Stimulated activated naive CD8-positive, alpha-beta T cell treated with anti-CD3 and anti-CD28 coated beads, Interleukin-15, amount 100 ng/mL, for 72 hours (primary cell): ENCODE results near the gene DPCD.

ENCODE experiments used
- ATAC-seq: fragments of 150-1000 bp; cut with Tn5 transposase; 2 replicates; pipeline ENCODE4 v1.10.0; 2021; ENCODE audit warnings: mild to moderate bottlenecking, moderate library complexity
- DNase-seq, 2 donors: peaks; one replicate each; pipeline ENCODE4 v3.0.0; 2021 to 2022
- H3K27ac Mint-ChIP-seq, 2 donors: one replicate each; pipeline ENCODE4 v1.8.0; 2022; ENCODE audit warnings: mild to moderate bottlenecking in 2 of 2, mixed read lengths in 2 of 2, moderate library complexity in 2 of 2
- H3K27me3 Mint-ChIP-seq: one replicate; pipeline ENCODE4 v1.8.0; 2022; ENCODE audit warnings: mixed read lengths
- H3K4me1 Mint-ChIP-seq: one replicate; pipeline ENCODE4 v1.8.0; 2022; ENCODE audit warnings: mild to moderate bottlenecking, mixed read lengths
- H3K4me3 Mint-ChIP-seq, 2 donors: one replicate each; pipeline ENCODE4 v1.8.0; 2022; ENCODE audit warnings: mild to moderate bottlenecking in 2 of 2, mixed read lengths in 2 of 2, moderate library complexity in 1 of 2
- H3K9me3 Mint-ChIP-seq, 2 donors: one replicate each; pipeline ENCODE4 v1.8.0; 2022; ENCODE audit warnings: mixed read lengths in 2 of 2

Gene DPCD

DNA sequence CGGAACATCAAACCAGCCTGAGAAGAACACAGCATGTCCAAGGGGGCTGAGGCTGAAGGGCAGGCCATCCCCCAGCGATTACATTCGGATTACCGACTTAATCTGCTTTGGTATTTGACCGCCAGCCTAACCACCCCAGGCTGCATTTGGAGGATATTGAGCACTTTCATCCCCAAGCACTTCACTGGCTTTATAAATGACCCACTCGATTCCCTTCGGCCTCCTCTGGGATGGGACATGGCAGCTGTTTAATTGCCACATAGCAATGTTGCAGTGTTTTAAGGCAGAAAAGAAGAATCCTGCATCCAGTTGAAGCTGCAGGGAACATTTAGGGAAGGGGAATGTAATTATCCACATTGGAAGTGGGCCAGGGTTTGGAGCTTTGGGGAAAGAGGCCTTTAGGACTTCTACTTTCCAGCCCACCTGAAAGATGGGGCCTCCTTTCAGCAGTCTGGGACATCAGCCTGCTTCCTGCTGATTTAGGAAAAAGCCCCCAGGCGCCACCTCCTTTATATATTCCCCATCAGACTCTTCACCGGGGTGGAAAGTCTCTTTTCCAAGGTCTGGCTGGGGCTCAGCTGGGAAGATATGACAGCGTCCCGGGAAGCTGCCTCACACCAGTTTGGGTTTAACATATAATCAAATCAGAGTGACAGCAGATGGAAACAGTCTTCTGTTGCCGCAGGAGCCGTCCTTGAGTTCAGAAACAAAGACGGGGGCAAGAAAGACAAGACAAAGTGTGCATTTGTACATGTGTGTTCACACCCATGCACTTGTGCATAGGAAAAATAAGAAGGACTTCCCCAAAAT, 9.2 kb downstream of the DPCD start:
- no peak overlapping the region for H3K27ac Mint-ChIP-seq
- H3K4me1 Mint-ChIP-seq = no peaks in the 10 kb centered on the region
- ATAC-seq = no peak
- no peak overlapping the region for H3K4me3 Mint-ChIP-seq
- no peaks in the 10 kb centered on the region for H3K27me3 Mint-ChIP-seq
- no peak for DNase-seq
- H3K9me3 Mint-ChIP-seq = no peaks in the 10 kb centered on the region

DNA sequence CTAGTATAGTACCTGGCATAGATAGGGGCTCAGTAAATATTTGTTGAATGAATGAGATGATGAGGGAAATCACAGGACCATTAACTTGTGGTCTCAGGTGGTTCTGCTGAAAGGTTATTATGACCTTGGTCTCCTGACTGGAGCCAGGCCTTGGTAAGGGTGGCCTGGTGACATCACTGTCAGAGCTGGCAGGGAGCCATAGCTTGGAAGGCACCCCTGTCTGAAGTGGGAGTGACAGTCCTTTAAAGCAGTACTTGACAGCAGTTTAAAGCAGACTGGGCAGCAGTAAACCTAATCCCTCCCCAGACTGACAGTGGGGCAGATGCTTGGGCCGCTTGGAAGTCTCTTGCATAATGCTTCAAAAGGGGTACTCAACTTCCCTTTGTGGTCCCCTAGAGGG, 13.4 kb downstream of the DPCD start:
- H3K27ac Mint-ChIP-seq = no peak overlapping the region

DNA sequence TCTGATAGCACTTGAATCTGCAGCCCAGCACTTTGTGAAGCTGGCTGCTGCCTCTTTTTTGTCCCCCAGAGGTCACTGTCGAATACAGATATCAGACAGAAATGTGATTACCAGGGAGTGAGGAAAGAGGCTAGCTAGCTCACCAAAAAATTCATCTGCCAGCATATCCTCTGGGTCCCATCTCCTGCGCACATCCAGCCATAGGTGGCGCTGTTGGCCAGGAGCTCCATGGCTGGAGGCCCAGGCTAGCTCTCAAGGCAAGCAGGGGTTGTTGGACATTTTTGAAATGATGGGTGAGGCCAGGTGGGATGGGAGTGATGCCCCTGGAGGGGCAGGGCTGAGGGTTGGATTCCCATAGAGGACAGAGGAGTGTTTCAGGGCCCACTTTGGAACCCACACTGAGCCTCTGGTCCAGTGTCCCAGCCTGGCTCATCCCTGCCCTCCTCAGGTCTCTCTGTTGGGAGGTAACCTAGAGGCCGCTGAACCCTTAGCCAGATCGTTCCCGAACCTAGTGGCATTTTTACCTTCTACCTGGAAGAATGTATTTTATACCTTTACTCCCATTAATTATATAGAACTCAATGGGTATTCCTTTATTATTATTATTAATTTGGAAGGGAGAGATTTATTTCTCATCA, 14.8 kb downstream of the DPCD start:
- Mint-ChIP-seq H3K4me3 (no peak overlapping the region), H3K27ac (peak overlapping the region in 1 of 2 donors; percentile 56), H3K27me3 (no peaks in the 10 kb centered on the region), H3K4me1 (no peaks in the 10 kb centered on the region), H3K9me3 (no peaks in the 10 kb centered on the region)
- ATAC-seq (peak; percentile 96), DNase-seq (peak; percentile 78 to 82)

More for the DNA sequence above, 13.4 kb downstream of the DPCD start:
- Mint-ChIP-seq H3K27me3 (no peaks in the 10 kb centered on the region), H3K9me3 (no peaks in the 10 kb centered on the region), H3K4me1 (no peaks in the 10 kb centered on the region), H3K4me3 (no peak overlapping the region)
- DNase-seq = no peak
- ATAC-seq = no peak

DNA sequence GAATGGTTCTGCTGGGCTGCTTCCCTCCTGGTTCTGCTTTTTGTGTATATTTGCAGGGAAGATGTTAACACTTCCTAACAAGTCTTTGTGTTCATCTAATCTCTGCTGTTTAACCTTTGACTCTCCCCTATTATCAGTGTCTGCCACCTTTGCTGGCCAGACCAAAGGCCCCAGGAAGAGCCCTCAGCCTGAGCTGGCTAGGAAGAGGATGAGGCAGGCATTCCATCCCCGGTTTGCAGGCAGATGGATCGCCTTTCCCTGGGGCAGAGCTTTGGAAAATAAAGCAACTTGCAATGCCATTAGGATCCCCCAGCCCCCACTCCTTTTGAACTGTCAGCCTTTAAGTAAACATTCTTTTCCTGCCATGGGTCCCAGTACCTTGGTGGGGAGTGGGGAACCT, 19.0 kb downstream of the DPCD start:
- H3K4me3 Mint-ChIP-seq = no peak overlapping the region
- ATAC-seq = no peak
- peaks cover 8% of the 10 kb centered on the region for H3K4me1 Mint-ChIP-seq
- H3K27ac Mint-ChIP-seq = peak overlapping the region; percentile 65 to 82
- H3K9me3 Mint-ChIP-seq = no peaks in the 10 kb centered on the region
- no peak for DNase-seq
- no peaks in the 10 kb centered on the region for H3K27me3 Mint-ChIP-seq

DNA sequence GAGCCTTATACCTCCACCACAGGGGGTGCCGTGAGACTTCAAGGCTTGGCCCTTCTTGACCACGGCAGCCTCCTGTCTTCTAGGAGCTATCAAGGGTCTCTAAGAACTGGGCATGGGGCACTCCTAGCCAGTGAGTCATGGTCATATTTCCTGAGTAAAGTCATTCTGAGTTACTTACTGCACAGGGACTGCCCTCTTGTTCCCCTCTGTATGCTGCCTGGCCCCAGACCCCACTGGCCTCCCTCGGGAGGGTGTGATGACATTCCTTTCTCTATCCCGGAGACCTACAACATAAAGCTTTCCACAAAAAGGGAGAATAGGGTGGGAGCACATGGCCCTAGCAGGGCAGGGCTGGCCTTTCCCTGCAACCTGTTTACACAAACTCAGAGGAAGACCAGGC, 21.4 kb downstream of the DPCD start:
- ATAC-seq (no peak), DNase-seq (no peak)

DNA sequence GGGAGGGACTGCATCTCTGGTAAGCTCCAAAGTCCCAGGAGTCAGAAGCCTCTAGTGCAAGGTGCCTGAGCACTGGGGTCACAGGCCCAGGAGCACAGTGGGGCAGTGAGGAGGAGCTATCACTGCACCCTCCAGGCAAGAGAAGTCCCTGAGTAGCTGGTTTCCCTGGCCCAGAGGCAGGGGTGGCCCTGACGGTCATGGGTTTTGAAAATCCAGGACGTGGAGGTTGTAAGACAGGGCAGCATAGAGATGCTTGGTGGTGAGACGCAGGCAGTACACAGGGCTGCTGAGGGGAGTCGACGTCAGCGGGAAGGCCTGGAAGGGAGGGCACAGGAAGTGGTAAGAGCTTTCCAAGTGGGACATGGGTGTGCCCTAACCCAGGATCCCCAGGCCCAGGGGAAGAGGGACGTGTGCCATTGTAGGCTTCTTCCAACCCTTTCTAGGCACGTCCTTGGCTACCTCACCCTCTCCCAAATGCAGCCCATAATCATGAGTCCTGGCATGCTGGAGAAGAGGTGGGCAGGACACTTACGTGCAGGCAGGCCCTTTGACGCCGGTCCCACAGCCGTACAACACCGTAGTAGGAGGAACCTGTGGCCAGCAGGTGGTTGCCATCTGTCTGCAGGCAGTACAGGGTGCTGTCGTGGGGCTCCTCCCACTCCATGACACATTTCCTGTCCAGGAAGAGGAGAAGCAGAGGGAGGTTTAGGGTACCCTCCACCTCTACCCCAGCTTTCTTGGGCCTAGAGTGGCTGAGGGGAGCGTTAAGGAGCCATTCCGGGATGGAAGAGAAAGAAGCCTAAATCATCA, 23.2 kb downstream of the DPCD start:
- Mint-ChIP-seq H3K9me3 (no peaks in the 10 kb centered on the region), H3K4me3 (no peak overlapping the region), H3K27me3 (no peaks in the 10 kb centered on the region), H3K4me1 (peaks cover 10% of the 10 kb centered on the region), H3K27ac (peak overlapping the region; percentile 62 to 89)
- no peak for DNase-seq
- peak; percentile 65 for ATAC-seq

More for the DNA sequence above, 21.4 kb downstream of the DPCD start:
- no peak overlapping the region for H3K4me3 Mint-ChIP-seq
- H3K27me3 Mint-ChIP-seq = no peaks in the 10 kb centered on the region
- H3K27ac Mint-ChIP-seq = peak overlapping the region in 1 of 2 donors; percentile 86
- peaks cover 10% of the 10 kb centered on the region for H3K4me1 Mint-ChIP-seq
- no peaks in the 10 kb centered on the region for H3K9me3 Mint-ChIP-seq

DNA sequence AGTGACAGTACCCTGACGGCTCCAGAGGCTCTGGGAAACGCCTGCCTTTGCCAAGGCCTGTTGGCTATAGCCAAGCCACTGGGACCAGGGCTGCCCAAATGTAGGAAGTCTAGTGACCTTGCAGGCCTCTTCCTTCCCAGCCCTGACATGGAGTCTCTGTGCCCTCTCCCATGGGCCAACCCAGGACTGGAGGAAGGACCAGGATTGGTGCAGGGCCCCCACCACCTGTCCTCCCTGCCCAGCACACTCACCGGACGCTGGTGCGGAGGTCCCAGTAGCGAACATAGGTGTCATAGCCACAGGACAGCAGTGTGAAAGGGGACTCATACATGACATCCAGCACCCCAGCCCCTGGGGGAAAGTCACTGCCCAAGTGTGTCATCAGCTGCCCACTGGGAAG, 24.0 kb downstream of the DPCD start:
- Mint-ChIP-seq H3K9me3 (no peaks in the 10 kb centered on the region), H3K4me3 (no peak overlapping the region), H3K27ac (peak overlapping the region in 1 of 2 donors; percentile 89), H3K27me3 (no peaks in the 10 kb centered on the region), H3K4me1 (peaks cover 10% of the 10 kb centered on the region)
- ATAC-seq = no peak
- DNase-seq = no peak

DNA sequence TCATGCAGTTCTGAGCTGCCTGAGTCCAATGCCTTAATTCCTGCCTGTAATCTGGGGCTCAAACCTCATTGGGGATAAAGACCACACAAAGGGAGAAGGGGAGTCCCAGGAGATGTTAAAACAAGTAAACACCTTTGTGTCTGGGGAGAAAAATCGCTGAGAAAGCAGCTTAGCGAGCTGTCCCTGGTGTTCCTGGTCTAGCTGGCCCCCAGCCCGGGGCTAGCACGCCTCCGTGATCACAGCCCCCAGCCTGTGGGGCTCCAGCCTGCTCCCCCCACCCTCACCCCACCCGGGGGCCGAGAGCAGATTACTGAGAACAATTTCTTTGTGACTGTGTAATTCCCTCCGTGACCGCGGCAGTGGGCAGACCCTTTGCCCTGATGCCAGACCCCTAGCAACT, 24.8 kb downstream of the DPCD start:
- no peaks in the 10 kb centered on the region for H3K27me3 Mint-ChIP-seq
- H3K27ac Mint-ChIP-seq = no peak overlapping the region
- H3K4me3 Mint-ChIP-seq = no peak overlapping the region
- H3K9me3 Mint-ChIP-seq = no peaks in the 10 kb centered on the region
- peaks cover 10% of the 10 kb centered on the region for H3K4me1 Mint-ChIP-seq
- no peak for DNase-seq
- ATAC-seq = no peak

DNA sequence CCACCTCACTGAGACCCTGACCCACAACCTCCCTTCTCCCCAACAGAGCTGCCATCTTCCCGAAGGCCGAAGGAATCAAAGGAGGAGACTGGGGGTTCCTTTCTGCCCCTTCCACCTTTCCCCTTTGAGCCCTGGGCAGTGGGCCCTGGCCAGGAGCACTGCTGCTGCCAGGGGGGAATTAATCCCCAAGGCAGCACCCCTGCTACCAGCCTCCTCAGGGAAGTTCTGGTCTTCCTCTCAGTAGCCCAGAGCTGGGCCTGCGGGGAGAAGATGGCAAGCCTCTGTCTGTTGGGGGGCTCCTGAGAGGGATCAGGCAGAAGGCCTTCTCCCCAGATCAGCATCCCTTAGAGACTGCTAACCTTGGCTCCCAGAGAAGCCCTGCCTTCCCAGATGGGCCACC, 25.5 kb downstream of the DPCD start:
- H3K27ac Mint-ChIP-seq = no peak overlapping the region
- no peaks in the 10 kb centered on the region for H3K9me3 Mint-ChIP-seq
- ATAC-seq (no peak), DNase-seq (no peak)
- no peak overlapping the region for H3K4me3 Mint-ChIP-seq
- H3K4me1 Mint-ChIP-seq = peaks cover 10% of the 10 kb centered on the region
- H3K27me3 Mint-ChIP-seq = no peaks in the 10 kb centered on the region

DNA sequence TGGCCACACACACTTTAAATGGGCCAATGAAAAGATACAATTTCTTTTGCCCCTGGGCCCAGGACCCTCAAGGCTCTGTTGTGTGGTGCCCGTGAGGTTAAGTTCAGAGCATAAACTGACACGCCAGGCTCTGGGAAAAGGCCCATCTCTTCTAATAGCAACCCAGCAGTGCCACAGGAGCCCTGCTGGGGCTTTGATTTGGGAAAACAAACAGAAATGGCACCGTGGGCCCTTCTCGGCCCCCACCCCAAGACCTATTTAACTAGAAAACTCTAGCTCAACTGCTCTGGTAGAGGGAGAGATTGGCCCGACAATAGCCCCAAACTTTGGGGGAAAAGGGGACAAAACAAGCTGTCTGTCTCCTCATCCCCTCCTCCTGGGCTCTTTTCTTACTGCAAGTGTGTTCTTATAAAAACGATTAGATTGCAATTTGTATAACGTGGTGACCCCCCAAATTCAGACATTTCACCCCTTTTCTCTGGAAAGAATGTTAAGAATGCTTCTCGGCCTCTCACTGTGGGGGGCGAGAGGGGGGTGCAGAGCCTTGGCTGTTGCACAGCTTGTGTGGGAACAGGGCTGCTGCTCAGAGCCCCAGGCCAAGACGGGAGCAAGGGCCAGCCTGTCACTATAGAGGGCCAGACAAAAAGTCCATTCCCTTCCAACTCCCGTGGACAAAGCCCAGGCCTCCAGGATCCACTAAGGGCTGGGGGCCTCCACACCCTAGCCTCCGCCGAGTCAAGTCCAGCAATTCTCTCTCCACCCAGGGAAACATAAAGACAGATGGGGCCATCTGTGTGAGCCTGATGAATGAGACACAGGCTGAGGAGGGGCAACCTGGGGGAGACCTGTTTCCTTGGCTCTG, 26.8 kb downstream of the DPCD start:
- ATAC-seq (no peak), DNase-seq (no peak)
- H3K4me1 Mint-ChIP-seq = peaks cover 10% of the 10 kb centered on the region
- peak overlapping the region in 1 of 2 donors; percentile 28 for H3K27ac Mint-ChIP-seq
- H3K27me3 Mint-ChIP-seq = no peaks in the 10 kb centered on the region
- H3K9me3 Mint-ChIP-seq = no peaks in the 10 kb centered on the region
- H3K4me3 Mint-ChIP-seq = no peak overlapping the region

DNA sequence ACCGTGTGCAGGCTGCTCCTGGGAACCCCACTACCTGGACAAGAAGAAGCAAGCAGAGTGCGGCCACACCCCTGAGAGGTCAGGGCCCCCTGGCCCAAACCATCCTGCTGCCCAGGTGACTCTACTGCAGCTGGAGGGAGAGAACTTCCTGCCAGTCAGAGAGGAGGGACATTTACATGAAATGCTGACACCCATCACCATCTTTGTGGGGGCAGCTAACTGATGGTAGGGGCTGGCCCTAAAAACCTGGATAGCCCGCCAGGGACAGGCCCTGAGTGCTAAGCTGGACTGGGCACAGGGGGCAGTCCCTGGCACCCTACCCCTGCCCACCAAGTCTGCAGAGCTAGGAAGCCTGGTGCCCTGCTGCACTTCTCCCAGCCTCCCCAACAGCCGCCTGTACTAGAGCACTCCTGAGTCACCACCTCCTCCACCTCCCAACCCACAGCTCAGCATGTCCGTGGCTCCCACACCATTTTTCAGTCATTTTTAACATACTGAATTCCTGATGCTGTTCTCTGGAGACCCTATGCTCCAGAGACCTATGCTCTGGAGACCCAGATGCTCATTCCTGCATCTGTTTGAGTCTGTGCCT, 27.5 kb downstream of the DPCD start:
- no peak for ATAC-seq

DNA sequence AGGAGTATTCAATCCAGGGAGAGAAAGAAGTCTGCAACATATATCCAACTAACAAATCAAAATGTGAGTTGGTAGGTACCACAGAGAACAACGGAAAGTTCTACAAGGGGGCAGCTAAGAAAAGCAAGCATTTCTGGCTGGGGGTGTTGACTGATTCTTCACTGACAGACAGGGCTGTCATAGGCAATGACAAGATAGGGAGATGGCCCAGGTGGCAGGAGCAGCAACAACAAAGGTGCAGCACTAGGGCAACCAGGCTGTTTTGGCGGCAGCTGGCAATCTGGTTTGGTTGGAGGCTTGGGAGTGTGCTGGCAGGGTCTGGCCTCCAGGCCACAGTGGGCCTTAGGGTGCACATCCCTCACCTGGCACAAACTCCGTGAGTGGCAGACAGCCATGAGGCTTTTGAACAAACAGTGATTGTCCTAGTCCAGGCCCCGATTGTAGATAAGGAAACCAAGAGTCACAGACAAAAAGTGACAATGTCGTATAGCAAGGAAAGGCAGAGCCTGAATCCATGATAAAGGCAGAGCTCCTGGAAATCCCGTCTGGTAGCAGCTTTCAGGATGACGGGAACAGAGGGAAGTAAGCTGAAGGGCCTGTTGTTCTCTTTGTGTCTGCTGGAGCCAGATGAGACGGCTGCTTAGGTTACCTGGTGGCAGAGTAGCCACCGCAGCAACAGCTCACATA, 28.4 kb downstream of the DPCD start:
- Mint-ChIP-seq H3K27ac (no peak overlapping the region), H3K4me1 (peaks cover 7% of the 10 kb centered on the region), H3K4me3 (no peak overlapping the region), H3K27me3 (no peaks in the 10 kb centered on the region), H3K9me3 (no peaks in the 10 kb centered on the region)
- ATAC-seq (no peak), DNase-seq (no peak)

More for the DNA sequence above, 27.5 kb downstream of the DPCD start:
- no peak for DNase-seq
- Mint-ChIP-seq H3K4me3 (no peak overlapping the region), H3K4me1 (peaks cover 10% of the 10 kb centered on the region), H3K27ac (no peak overlapping the region), H3K9me3 (no peaks in the 10 kb centered on the region), H3K27me3 (no peaks in the 10 kb centered on the region)

DNA sequence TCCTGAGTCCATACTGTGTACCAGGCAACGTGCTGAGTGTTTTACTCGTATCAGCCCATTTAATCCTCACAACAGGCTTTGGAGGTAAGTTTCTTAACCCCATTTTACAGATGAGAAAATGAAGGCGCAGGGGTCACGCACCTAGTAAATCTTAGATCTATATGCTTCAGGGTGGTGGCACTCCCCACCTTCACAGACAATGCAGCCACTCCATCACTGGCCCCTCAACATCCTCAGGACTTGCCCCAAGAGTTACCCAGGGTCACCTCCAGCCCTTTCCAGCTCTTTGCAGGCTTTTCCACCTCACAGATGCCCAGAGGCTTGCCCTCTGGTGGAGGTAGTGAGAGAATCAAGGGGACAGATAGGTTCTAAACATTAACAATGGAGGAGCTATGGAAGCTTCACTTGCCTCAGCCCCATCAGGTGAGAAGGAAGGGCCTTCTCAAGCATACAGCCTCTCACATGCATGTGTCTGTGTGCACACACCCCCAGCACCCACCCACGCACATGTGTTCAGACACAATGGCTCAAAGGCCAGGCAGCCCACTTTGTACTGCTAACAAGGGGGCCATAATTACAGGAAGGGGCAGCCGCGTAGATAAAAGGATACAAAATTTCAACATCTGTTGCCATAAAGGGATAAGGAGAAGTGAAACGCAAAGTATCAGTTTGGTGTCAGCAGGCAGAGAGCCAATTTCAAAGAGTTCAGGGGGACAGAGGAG, 29.1 kb downstream of the DPCD start:
- Mint-ChIP-seq H3K9me3 (no peaks in the 10 kb centered on the region), H3K27ac (peak overlapping the region in 1 of 2 donors; percentile 59), H3K4me1 (peaks cover under 1% of the 10 kb centered on the region), H3K27me3 (no peaks in the 10 kb centered on the region), H3K4me3 (no peak overlapping the region)
- DNase-seq (no peak), ATAC-seq (no peak)
